Activated naive CD8-positive, alpha-beta T cell treated with anti-CD3 and anti-CD28 coated beads, Interleukin-2, amount 10 ng/mL, durations not matched to agents 7 days and 5 days (primary cell): Measurements from ENCODE around the gene GALNT18. TPM values are rescaled to one million over a fixed set of nuclear protein-coding genes. Genes with fewer than 3 reads are reported as not detected.

Experiments used
- ATAC-seq: fragments of 150-1000 bp; cut with Tn5 transposase; one replicate; pipeline ENCODE4 v1.10.0; 2021; ENCODE audit warnings: low read depth, moderate library complexity
- POLR2A ChIA-PET: fragments of 350-600 bp; sonication (Branson Sonifier 250); formaldehyde crosslinking; loops from one replicate; lab custom pipeline; 2021; ENCODE audit warnings: antibody characterized with exemption; lab: Charles Lee
- DNase-seq: peaks from one replicate; pipeline ENCODE4 v3.0.0; 2021
- H3K27ac Mint-ChIP-seq: one replicate; pipeline ENCODE4 v1.8.0; 2022; ENCODE audit warnings: mild to moderate bottlenecking, mixed read lengths
- H3K27me3 Mint-ChIP-seq: one replicate; pipeline ENCODE4 v1.8.0; 2022; ENCODE audit warnings: mild to moderate bottlenecking, moderate library complexity, mixed read lengths
- H3K36me3 Mint-ChIP-seq: one replicate; pipeline ENCODE4 v1.8.0; 2021; ENCODE audit warnings: mild to moderate bottlenecking, mixed read lengths
- H3K4me1 Mint-ChIP-seq: one replicate; pipeline ENCODE4 v1.8.0; 2021; ENCODE audit warnings: mixed read lengths
- H3K4me3 Mint-ChIP-seq: one replicate; pipeline ENCODE4 v1.8.0; 2022; ENCODE audit warnings: mild to moderate bottlenecking, moderate library complexity, mixed read lengths
- H3K9me3 Mint-ChIP-seq: one replicate; pipeline ENCODE4 v1.8.0; 2021; ENCODE audit warnings: mixed read lengths
- total RNA-seq, 2 experiments: library from RNA; stranded (reverse); gene quantifications; one replicate each; pipeline ENCODE4 v1.2.3, GENCODE V29; 2021

GALNT18 gene
- total RNA-seq, 2 experiments from 2014 or later = 1.7 to 2.0 TPM

DNA sequence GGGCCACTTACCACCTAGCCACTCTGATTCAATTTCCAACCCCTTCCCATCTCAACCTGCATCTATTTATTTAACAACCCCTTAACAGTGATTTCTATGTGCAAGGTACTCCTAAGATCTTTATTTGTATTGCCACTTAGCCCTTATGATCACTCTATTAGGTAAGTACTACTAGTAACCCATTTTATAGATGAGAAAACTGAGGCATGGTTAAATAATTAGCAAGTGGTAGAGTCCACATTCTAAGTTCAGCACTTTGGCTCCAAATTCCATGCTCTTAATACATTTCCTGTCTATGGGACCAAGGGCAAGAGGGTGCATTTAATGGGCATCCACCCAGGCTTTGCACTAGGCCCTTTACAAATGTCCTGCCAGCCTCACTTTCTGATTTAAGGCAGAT is 230.6 kb downstream of the GALNT18 start:
- ATAC-seq = no peak
- Mint-ChIP-seq H3K4me1 (no peaks in the 10 kb centered on the region), H3K27me3 (no peaks in the 10 kb centered on the region), H3K36me3 (no peaks in the 10 kb centered on the region), H3K9me3 (no peaks in the 10 kb centered on the region), H3K4me3 (no peak overlapping the region), H3K27ac (no peak overlapping the region)
- DNase-seq = no peak
- POLR2A ChIA-PET = no interaction called here

DNA sequence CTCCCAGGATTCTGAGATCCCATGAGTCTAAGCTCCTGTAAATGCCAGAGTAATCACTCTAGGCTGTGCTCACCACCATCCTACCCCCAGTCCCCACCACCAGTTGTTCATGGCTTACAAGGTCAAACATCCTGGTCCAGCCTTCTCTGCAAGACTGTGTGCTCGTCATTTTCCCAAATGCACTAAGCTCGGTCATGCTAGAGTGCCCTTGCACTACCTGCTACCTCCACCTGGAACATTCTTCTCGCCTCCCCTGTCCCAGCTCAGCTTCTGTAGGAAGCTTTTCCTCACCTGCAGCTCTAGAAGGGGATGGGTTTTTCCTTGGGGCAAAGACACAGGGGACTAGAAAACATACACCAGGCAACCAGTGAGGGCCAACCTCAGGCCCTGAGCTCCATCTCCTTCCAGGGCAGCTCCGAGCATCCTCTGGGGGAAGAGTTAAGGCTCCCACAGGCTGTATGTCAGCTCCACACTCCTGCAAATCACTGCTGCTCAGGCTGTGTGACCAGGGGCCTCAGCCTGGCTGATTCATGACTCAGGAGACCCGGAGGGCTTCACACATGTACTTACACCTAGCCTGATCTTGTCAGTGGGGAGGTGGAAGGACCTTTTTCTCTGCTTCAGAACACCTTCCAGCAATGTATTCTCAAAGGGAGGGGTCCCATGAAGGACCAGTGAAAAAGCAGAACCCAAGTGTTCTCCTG is 231.6 kb downstream of the GALNT18 start:
- no peaks in the 10 kb centered on the region for H3K27me3 Mint-ChIP-seq
- H3K9me3 Mint-ChIP-seq = no peaks in the 10 kb centered on the region
- no peak for ATAC-seq
- no peak overlapping the region for H3K4me3 Mint-ChIP-seq
- H3K27ac Mint-ChIP-seq = no peak overlapping the region
- H3K36me3 Mint-ChIP-seq = no peaks in the 10 kb centered on the region
- DNase-seq = no peak
- H3K4me1 Mint-ChIP-seq = no peaks in the 10 kb centered on the region
- POLR2A ChIA-PET = no interaction called here

DNA sequence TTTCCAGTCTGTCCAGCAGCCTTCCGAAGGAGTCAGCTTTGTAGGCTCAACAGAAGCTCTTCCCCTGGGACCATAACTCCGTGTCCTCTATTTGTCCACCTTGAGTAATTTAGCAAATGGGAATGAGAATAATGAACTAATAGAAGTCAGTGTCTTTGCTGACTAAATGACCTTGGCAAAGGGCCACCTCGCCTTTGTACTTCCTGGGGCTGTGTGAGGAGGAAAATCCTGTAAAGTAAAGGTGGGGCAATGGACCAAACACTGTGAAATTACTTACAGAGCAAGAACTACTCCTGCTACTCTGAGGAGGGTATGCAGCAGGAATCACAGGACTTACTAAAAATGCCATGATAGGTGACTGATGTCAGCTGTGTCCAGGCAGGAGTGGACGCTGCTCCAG is 232.6 kb downstream of the GALNT18 start:
- H3K4me1 Mint-ChIP-seq = no peaks in the 10 kb centered on the region
- H3K4me3 Mint-ChIP-seq = no peak overlapping the region
- ATAC-seq (no peak), DNase-seq (no peak)
- no peaks in the 10 kb centered on the region for H3K36me3 Mint-ChIP-seq
- H3K27me3 Mint-ChIP-seq = no peaks in the 10 kb centered on the region
- H3K27ac Mint-ChIP-seq = no peak overlapping the region
- H3K9me3 Mint-ChIP-seq = no peaks in the 10 kb centered on the region
- POLR2A ChIA-PET = no interaction called here

DNA sequence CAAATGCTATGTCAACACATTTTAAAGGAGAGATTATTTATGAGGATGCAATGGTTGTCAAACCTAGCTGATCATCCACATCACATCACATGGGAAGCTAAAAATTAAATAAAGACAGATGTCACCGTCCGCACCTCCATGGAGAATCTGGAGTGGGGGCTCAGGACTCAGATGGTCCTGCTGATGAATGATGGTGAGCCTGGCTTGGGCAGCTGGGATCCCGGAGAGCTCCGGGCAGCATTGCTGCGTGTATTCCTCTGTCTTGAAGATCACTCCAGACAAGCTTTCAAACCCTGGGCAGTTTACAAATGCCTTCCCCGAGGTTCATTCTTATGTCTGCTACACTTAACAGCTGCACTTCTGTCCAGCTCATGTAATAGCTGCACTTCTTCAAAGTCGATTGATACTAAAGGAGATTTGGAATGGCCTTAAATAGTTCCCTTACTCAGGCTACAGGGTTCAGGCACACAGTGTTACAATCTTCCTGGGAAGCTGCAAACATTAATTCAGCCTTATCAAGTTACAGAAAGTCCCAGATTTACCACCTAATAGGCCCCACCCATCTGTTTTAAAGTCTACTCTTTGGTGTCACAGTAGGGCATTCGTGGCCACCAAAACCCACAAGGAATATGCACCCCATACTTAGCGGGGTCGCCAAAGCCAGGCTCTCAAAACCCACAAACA is 234.0 kb downstream of the GALNT18 start:
- ATAC-seq (no peak), DNase-seq (no peak)
- Mint-ChIP-seq H3K36me3 (no peaks in the 10 kb centered on the region), H3K27me3 (no peaks in the 10 kb centered on the region), H3K4me3 (no peak overlapping the region), H3K27ac (no peak overlapping the region), H3K9me3 (no peaks in the 10 kb centered on the region), H3K4me1 (no peaks in the 10 kb centered on the region)
- POLR2A ChIA-PET = no interaction called here

DNA sequence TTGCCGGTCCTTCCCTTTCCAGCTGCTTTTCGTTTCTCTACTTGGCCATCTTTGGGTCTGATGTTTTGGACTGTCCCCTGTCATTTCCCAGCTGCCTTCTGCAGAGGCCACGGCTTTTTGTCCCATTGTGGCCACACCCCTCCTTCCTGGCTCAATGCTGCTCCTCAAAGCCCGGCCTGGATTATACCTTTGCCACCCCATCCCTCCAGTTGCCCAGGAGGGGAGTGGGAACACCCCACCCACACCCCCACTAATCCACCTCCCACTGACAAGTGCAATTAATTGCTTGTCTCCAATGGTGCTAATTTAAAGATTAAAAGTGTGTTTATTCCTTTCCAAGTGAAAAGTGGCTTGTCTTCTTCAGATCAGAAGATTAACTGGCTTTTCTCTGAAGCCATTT is 234.6 kb downstream of the GALNT18 start:
- POLR2A ChIA-PET = interaction anchor here (0.6 kb wide), 1 partner anchor 11 kb away, joined by 3 read pairs; no protein-coding TSS in a partner anchor
- DNase-seq (no peak), ATAC-seq (no peak)
- Mint-ChIP-seq H3K27me3 (no peaks in the 10 kb centered on the region), H3K9me3 (no peaks in the 10 kb centered on the region), H3K4me1 (no peaks in the 10 kb centered on the region), H3K4me3 (no peak overlapping the region), H3K36me3 (no peaks in the 10 kb centered on the region), H3K27ac (no peak overlapping the region)

DNA sequence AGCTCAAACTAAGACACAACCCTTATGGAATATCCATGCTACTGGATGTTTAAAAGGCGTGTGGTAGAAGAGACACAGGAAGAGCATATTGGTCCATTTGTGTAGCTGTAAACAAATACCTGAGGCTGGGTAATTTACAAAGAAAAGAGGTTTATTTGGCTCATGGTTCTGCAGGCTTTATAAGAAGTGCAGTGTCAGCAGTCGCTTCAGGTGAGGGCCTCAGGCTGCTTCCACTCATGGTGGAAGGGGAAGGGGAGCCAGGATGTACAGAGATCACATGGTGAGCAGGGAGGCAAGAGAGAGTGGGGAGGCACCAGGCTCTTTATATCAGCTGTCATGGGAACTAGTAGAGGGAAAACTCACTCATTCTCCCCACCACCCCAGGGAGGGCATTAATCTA is 237.0 kb downstream of the GALNT18 start:
- Mint-ChIP-seq H3K27me3 (no peaks in the 10 kb centered on the region), H3K36me3 (no peaks in the 10 kb centered on the region), H3K4me3 (no peak overlapping the region), H3K9me3 (no peaks in the 10 kb centered on the region), H3K27ac (no peak overlapping the region), H3K4me1 (no peaks in the 10 kb centered on the region)
- POLR2A ChIA-PET = no interaction called here
- ATAC-seq = no peak
- DNase-seq = no peak

DNA sequence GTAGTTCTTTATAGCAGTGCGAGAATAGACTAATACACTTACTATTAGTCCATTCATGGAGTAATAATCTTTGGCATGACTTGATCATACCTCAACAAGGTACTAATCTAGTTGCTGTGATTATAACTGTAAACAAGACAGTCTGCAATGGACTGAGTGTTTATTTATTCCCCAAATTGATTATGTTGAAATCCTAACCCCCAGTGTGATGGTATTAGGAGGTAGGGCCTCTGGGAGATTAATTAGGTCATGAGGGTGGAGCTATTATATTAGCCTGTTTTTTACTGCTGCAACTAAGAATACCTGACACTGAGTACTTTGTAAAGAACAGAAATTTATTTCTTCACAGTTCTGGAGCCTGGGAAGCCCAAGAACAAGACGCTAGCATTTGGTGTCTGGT is 237.8 kb downstream of the GALNT18 start:
- H3K27ac Mint-ChIP-seq = no peak overlapping the region
- ATAC-seq = no peak
- DNase-seq = no peak
- no peak overlapping the region for H3K4me3 Mint-ChIP-seq
- no peaks in the 10 kb centered on the region for H3K36me3 Mint-ChIP-seq
- H3K27me3 Mint-ChIP-seq = no peaks in the 10 kb centered on the region
- H3K4me1 Mint-ChIP-seq = no peaks in the 10 kb centered on the region
- POLR2A ChIA-PET = no interaction called here
- H3K9me3 Mint-ChIP-seq = no peaks in the 10 kb centered on the region

DNA sequence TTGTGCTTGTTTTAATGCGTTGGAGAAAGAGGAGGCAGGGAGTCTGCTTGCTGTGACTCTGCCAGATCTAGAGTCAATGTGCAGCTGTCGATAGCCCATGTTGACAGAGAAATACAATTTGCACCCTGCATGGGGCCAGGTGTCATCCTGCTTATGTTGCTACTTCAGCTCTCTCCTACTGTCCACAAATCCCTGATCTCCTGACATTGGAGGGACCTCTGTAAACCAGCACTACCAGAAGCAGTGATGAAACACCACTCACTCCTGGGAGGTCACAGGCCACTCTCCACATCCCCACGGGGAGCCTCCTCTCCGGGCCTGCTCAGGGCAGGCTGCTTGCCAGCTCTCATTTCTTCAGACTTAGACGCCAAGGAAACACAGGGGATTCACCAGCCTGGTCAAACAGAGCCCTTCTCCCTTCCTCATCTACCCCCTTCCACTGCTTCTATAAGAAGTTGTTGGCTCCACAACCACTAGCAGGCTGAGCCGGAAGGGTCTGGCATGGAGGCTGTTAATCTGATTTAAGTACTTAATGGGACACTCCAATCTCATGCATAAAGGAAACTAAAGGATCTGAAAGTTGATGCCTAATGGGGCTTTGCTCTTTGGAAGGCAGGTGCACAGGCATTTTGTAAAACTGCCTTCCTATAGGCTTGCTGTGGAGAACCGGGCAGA is 238.8 kb downstream of the GALNT18 start:
- H3K4me3 Mint-ChIP-seq = no peak overlapping the region

DNA sequence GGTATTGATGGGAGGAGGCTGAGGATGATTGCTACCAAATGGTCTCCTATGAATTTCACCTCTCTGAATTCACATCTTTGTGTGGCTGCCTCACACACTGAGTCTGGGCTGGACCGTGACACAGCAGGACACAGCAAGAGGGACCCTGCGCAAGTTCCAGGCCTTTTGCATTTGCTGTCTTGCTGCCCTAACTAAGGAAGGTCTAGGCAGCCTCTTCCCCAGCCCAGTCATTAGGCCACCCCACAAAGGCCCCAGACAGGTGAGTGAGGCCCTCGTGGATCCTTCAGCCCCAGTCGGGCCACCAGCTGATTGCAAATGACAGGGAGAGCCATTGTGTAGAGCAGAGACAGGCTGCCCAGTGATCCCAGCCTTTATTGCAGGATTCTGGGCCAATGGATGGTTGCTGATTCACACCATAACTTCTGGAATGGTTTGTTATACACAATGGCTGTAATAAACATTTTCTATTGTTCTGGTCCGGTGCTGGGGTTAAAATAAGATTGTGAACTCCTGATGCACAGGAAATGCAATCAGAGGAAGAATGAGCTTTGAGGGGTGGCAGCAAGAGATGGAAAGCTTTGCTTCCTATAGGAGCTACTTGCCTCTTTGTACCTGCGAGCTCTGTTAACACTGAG is 240.2 kb downstream of the GALNT18 start:
- no peaks in the 10 kb centered on the region for H3K27me3 Mint-ChIP-seq
- DNase-seq = no peak
- POLR2A ChIA-PET = no interaction called here
- no peaks in the 10 kb centered on the region for H3K4me1 Mint-ChIP-seq
- H3K36me3 Mint-ChIP-seq = no peaks in the 10 kb centered on the region
- H3K4me3 Mint-ChIP-seq = no peak overlapping the region
- no peaks in the 10 kb centered on the region for H3K9me3 Mint-ChIP-seq
- no peak for ATAC-seq
- no peak overlapping the region for H3K27ac Mint-ChIP-seq

More for the DNA sequence above, 238.8 kb downstream of the GALNT18 start:
- ATAC-seq (no peak), DNase-seq (no peak)
- Mint-ChIP-seq H3K27me3 (no peaks in the 10 kb centered on the region), H3K36me3 (no peaks in the 10 kb centered on the region), H3K27ac (no peak overlapping the region), H3K9me3 (no peaks in the 10 kb centered on the region), H3K4me1 (no peaks in the 10 kb centered on the region)
- POLR2A ChIA-PET = no interaction called here

DNA sequence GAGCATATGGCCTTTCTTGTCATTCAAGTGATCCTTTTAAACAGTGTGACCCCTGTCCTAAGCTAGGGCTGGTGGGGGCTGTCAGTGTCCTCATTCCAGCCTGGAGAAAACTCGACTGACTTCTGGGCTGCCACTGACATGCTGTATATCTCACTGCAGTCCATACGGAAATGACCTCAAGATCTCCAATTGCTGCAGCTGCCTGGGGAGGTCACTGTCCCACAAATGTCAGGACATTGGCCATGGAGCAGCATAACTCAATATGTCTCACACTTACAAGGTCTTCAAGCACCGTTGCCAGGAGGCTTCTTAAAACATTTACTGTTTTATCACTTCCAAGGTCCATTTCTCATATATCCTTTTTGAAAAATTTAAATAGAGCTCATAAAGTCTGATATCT is 240.9 kb downstream of the GALNT18 start:
- Mint-ChIP-seq H3K9me3 (no peaks in the 10 kb centered on the region), H3K36me3 (no peaks in the 10 kb centered on the region), H3K27ac (no peak overlapping the region), H3K4me3 (no peak overlapping the region), H3K27me3 (no peaks in the 10 kb centered on the region), H3K4me1 (no peaks in the 10 kb centered on the region)
- no peak for DNase-seq
- ATAC-seq = no peak
- POLR2A ChIA-PET = no interaction called here

DNA sequence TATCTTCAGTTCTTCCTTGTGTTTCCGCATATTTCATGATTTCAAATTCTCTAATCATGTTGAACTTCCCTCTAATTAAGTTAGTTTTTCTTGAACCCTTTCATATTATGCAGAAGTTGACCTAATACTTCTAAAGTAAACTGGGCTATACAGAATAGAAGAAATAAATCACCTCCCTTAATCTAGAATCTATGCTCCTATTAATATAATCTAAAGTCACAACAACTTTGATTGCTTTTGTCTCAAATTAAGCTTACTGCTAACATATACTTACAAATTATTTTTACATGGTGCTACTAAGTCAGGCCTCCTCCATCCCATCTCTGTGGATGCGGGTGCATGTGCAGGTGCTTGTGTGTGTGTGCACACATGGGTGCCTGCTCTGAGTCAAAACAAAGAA is 241.5 kb downstream of the GALNT18 start:
- H3K36me3 Mint-ChIP-seq = no peaks in the 10 kb centered on the region
- no peaks in the 10 kb centered on the region for H3K27me3 Mint-ChIP-seq
- no peak overlapping the region for H3K4me3 Mint-ChIP-seq
- no peaks in the 10 kb centered on the region for H3K9me3 Mint-ChIP-seq
- DNase-seq (no peak), ATAC-seq (no peak)
- no peaks in the 10 kb centered on the region for H3K4me1 Mint-ChIP-seq
- POLR2A ChIA-PET = no interaction called here
- no peak overlapping the region for H3K27ac Mint-ChIP-seq

DNA sequence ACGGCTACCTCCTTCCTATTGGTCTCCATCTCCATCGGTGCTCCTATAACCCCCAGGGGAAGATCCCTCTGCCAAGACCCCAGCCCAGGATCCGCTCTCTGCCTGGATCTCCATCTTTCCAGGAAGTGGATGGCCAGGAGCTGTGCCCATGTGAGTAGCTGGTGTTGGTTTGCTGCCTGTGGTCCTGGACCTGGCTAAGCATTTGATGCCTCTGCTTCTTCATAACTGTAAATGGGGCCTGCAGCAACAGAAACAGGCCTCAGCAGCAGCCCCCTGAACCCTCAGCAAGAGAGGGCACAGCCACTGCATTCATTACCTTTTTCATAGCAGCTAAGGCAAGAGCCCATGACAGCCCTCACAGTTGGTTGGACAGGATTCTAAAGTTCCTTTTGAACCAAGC is 242.1 kb downstream of the GALNT18 start:
- ATAC-seq = no peak
- POLR2A ChIA-PET = no interaction called here

DNA sequence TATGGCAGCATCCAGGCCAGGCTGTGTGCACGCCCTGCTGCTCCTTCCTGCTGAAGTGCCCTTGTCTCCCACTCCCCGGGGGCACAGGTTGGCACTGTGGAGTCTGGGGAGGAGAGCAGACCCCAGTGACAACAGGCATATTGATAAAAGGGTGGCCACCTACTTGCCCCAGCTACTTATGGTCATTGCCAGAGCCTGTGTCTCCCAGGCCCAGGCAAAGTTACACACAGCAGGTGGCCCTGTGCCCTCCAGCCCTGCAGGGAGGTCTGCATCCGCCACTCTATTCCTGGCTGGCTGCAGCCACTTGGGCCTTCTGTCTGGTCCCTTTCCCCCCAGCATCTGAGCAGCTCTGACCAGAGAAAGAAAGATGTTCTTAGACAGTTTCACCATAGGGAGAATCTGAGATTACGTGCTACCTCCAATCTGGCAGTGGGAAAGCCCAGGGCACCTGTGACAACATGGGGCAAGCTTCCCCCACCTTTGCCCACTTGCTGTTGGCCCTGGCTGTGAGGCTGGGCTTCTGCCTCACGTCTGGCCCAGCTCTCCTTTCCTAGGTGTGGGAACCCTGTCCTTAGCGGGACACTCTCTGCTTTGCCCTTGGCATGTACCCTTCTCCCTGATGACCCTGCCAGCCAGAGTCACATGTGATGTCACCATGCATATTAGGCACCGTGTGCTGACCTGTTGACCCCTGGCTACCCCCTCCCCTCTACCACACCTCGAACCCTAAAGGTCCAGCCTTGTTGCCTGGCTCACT is 243.4 kb downstream of the GALNT18 start:
- no peaks in the 10 kb centered on the region for H3K9me3 Mint-ChIP-seq
- H3K4me1 Mint-ChIP-seq = no peaks in the 10 kb centered on the region
- no peaks in the 10 kb centered on the region for H3K36me3 Mint-ChIP-seq
- H3K4me3 Mint-ChIP-seq = no peak overlapping the region
- no peak overlapping the region for H3K27ac Mint-ChIP-seq
- ATAC-seq (no peak), DNase-seq (no peak)
- no peaks in the 10 kb centered on the region for H3K27me3 Mint-ChIP-seq
- POLR2A ChIA-PET = no interaction called here

More for the DNA sequence above, 242.1 kb downstream of the GALNT18 start:
- no peak overlapping the region for H3K4me3 Mint-ChIP-seq
- H3K27ac Mint-ChIP-seq = no peak overlapping the region
- no peaks in the 10 kb centered on the region for H3K27me3 Mint-ChIP-seq
- no peaks in the 10 kb centered on the region for H3K9me3 Mint-ChIP-seq
- no peaks in the 10 kb centered on the region for H3K36me3 Mint-ChIP-seq
- DNase-seq = no peak
- H3K4me1 Mint-ChIP-seq = no peaks in the 10 kb centered on the region
